Colonic mucosa (tissue), 4 donors: ENCODE data around the gene LRRC75B. TPM values are rescaled to one million over a fixed set of nuclear protein-coding genes. Genes with fewer than 3 reads are reported as not detected.
"Not testable (repeated sequence)": the region's sequence is repeated elsewhere in the genome, so short reads cannot be mapped to it uniquely, and the experiment has no call there.

Experiments used
- DNase-seq: peaks from one replicate; pipeline ENCODE4 v3.0.0-alpha.2; 2020
- H3K27ac ChIP-seq: fragments of 200-600 bp; one replicate; pipeline ENCODE4 v1.8.0; 2021
- H3K27me3 ChIP-seq: fragments of 200-600 bp; one replicate; pipeline ENCODE4 v1.8.0; 2021
- H3K36me3 ChIP-seq: fragments of 200-600 bp; one replicate; pipeline ENCODE4 v1.8.0; 2021
- H3K4me1 ChIP-seq: fragments of 200-600 bp; one replicate; pipeline ENCODE4 v1.8.0; 2021; ENCODE audit warnings: mild to moderate bottlenecking
- H3K4me3 ChIP-seq: fragments of 200-600 bp; one replicate; pipeline ENCODE4 v1.8.0; 2021
- H3K9ac ChIP-seq, 2 donors: one replicate each; pipeline ENCODE4 v1.7.0; 2013; ENCODE audit warnings: control low read depth in 2 of 2, low read depth in 2 of 2, low read length in 2 of 2
- H3K9me3 ChIP-seq: fragments of 200-600 bp; one replicate; pipeline ENCODE4 v1.8.0; 2021
- CTCF ChIP-seq: fragments of 200-600 bp; IDR thresholded peaks from one replicate; pipeline ENCODE4 v1.8.0; 2022; ENCODE audit warnings: antibody characterized with exemption, mild to moderate bottlenecking
- intact Hi-C: fragments of 100-400 bp; cut with DNase I; formaldehyde crosslinking; loops from one replicate; pipeline ENCODE4 v1.14.1; 2022
- total RNA-seq, 2 donors: library from RNA; stranded (reverse); fragmentation: NEBNext Ultra II Directional in 1 of 2; extraction: Animal tissue kit (Norgen Biotek cat#: 25700) in 1 of 2; gene quantifications; one replicate each; pipeline ENCODE4 v1.2.1, GENCODE V29; 2021
- donor health status: healthy.
- donor health status: DM: no; HTN: no; CAD: no.
- donor health status: DM: no; HTN: no; CAD: no.

Gene LRRC75B
- total RNA-seq, 2 donors from 2014 or later: 7.9 to 10.2 TPM

GRCh38 chr22:24601217-24602104 is 8.6 kb upstream of the LRRC75B start:
- peak; percentile 88 for DNase-seq
- peaks cover 11% of the 10 kb centered on the region for H3K4me1 ChIP-seq
- no peak for TF ChIP-seq CTCF
- intact Hi-C loops: loop anchor here (5.0 kb wide), 1 partner anchor 924 kb away; no protein-coding TSS in a partner anchor
- H3K36me3 ChIP-seq: no peaks in the 10 kb centered on the region
- peak overlapping the region in 1 of 2 donors; percentile 4 for H3K9ac ChIP-seq
- H3K27ac ChIP-seq: peak overlapping the region; percentile 65
- no peaks in the 10 kb centered on the region for H3K27me3 ChIP-seq
- no peaks in the 10 kb centered on the region for H3K9me3 ChIP-seq
- H3K4me3 ChIP-seq: no peak overlapping the region

- not testable (repeated sequence) for H3K27ac ChIP-seq, H3K4me3 ChIP-seq
- intact Hi-C loops: loop anchor here (5.0 kb wide), 1 partner anchor 923 kb away; no protein-coding TSS in a partner anchor
Measured at GRCh38 chr22:24599958-24600715, 7.3 kb upstream of the LRRC75B start.

GRCh38 chr22:24599514-24599913 is 6.6 kb upstream of the LRRC75B start:
- H3K27ac ChIP-seq: no peak overlapping the region
- DNase-seq: no peak

More at GRCh38 chr22:24599958-24600715, 7.3 kb upstream of the LRRC75B start:
- H3K9me3 ChIP-seq, H3K9ac ChIP-seq, DNase-seq, H3K36me3 ChIP-seq, H3K27me3 ChIP-seq: not testable (repeated sequence)
- H3K4me1 ChIP-seq: peaks cover 11% of the 10 kb centered on the region

GRCh38 chr22:24597076-24597475 is 4.2 kb upstream of the LRRC75B start:
- H3K27ac ChIP-seq, H3K4me1 ChIP-seq, H3K9ac ChIP-seq, DNase-seq, intact Hi-C loops, H3K27me3 ChIP-seq, H3K36me3 ChIP-seq, H3K4me3 ChIP-seq, H3K9me3 ChIP-seq: not testable (repeated sequence)

More at GRCh38 chr22:24599514-24599913, 6.6 kb upstream of the LRRC75B start:
- no peak for TF ChIP-seq CTCF
- Histone ChIP-seq H3K4me3 (no peak overlapping the region), H3K4me1 (peaks cover 11% of the 10 kb centered on the region), H3K27me3 (no peaks in the 10 kb centered on the region), H3K9me3 (no peaks in the 10 kb centered on the region), H3K36me3 (no peaks in the 10 kb centered on the region), H3K9ac (no peak overlapping the region)
- intact Hi-C loops: no loop called here

GRCh38 chr22:24595863-24596262 is 3.0 kb upstream of the LRRC75B start:
- Histone ChIP-seq H3K27ac (no peak overlapping the region), H3K36me3 (no peaks in the 10 kb centered on the region), H3K9me3 (no peaks in the 10 kb centered on the region), H3K27me3 (no peaks in the 10 kb centered on the region), H3K9ac (no peak overlapping the region), H3K4me1 (no peaks in the 10 kb centered on the region), H3K4me3 (no peak overlapping the region)
- no peak for DNase-seq
- no peak for TF ChIP-seq CTCF
- intact Hi-C loops: no loop called here

GRCh38 chr22:24595228-24595627 is 2.4 kb upstream of the LRRC75B start:
- Histone ChIP-seq H3K4me1 (no peaks in the 10 kb centered on the region), H3K27me3 (no peaks in the 10 kb centered on the region), H3K9me3 (no peaks in the 10 kb centered on the region), H3K36me3 (no peaks in the 10 kb centered on the region), H3K4me3 (no peak overlapping the region), H3K27ac (no peak overlapping the region), H3K9ac (no peak overlapping the region)
- no peak for TF ChIP-seq CTCF
- DNase-seq: no peak
- intact Hi-C loops: no loop called here
